ENCODE data around the gene ASF1A. TPM values are rescaled to one million over a fixed set of nuclear protein-coding genes. Genes with fewer than 3 reads are reported as not detected.

ASF1A gene
- total and polyA plus RNA-seq, 3 donors from 2014 or later, result 11.1 to 16.6 (median 13.0) TPM

- no peak for DNase-seq
- Histone ChIP-seq H3K36me3 (ENCODE audit: low read depth, missing control alignments) (no peaks in the 10 kb centered on the region), H3K4me3 (no peak overlapping the region), H3K4me1 (no peaks in the 10 kb centered on the region), H3K27ac (no peak overlapping the region), H3K27me3 (no peaks in the 10 kb centered on the region), H3K9me3 (no peaks in the 10 kb centered on the region)
- WGBS, 2 donors, result 82 to 89% methylated on average over 9 of the region's 9 CpGs
- intact Hi-C loops (cut with DNase I; ENCODE audit: low total_unique reads), result no loop called here
- TF ChIP-seq, protein P1, sequence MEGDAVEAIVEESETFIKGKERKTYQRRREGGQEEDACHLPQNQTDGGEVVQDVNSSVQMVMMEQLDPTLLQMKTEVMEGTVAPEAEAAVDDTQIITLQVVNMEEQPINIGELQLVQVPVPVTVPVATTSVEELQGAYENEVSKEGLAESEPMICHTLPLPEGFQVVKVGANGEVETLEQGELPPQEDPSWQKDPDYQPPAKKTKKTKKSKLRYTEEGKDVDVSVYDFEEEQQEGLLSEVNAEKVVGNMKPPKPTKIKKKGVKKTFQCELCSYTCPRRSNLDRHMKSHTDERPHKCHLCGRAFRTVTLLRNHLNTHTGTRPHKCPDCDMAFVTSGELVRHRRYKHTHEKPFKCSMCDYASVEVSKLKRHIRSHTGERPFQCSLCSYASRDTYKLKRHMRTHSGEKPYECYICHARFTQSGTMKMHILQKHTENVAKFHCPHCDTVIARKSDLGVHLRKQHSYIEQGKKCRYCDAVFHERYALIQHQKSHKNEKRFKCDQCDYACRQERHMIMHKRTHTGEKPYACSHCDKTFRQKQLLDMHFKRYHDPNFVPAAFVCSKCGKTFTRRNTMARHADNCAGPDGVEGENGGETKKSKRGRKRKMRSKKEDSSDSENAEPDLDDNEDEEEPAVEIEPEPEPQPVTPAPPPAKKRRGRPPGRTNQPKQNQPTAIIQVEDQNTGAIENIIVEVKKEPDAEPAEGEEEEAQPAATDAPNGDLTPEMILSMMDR (IDR thresholded peaks at IDR 0.05), result no peak
- no peak for TF ChIP-seq POLR2A (IDR thresholded peaks at IDR 0.05)
Observed at GRCh38 chr6:118881440-118882313, 12.3 kb upstream of the ASF1A start.

GRCh38 chr6:118882314-118882905, 11.5 kb upstream of the ASF1A start:
- intact Hi-C loops (cut with DNase I; ENCODE audit: low total_unique reads), result no loop called here
- DNase-seq, result no peak
- 88 to 91% methylated on average over 4 of the region's 4 CpGs for WGBS, 2 donors
- Histone ChIP-seq H3K36me3 (ENCODE audit: low read depth, missing control alignments) (no peaks in the 10 kb centered on the region), H3K4me1 (no peaks in the 10 kb centered on the region), H3K9me3 (no peaks in the 10 kb centered on the region), H3K27ac (no peak overlapping the region), H3K4me3 (no peak overlapping the region), H3K27me3 (no peaks in the 10 kb centered on the region)
- TF ChIP-seq, protein P1 (IDR thresholded peaks at IDR 0.05), result no peak
- no peak for TF ChIP-seq POLR2A (IDR thresholded peaks at IDR 0.05)

- no peaks in the 10 kb centered on the region for H3K4me1 ChIP-seq
- no peak overlapping the region for H3K27ac ChIP-seq
- H3K27me3 ChIP-seq, result no peaks in the 10 kb centered on the region
- H3K9me3 ChIP-seq, result no peaks in the 10 kb centered on the region
- TF ChIP-seq POLR2A (IDR thresholded peaks at IDR 0.05), result no peak
- TF ChIP-seq, protein P1 (IDR thresholded peaks at IDR 0.05), result no peak
- no peak overlapping the region for H3K4me3 ChIP-seq
- WGBS, 2 donors, result 66 to 80% methylated on average over 6 of the region's 6 CpGs
- no peak for DNase-seq
- H3K36me3 ChIP-seq (ENCODE audit: low read depth, missing control alignments), result no peaks in the 10 kb centered on the region
- intact Hi-C loops (cut with DNase I; ENCODE audit: low total_unique reads), result no loop called here
Observed at GRCh38 chr6:118886641-118887040, 7.3 kb upstream of the ASF1A start.

DNA sequence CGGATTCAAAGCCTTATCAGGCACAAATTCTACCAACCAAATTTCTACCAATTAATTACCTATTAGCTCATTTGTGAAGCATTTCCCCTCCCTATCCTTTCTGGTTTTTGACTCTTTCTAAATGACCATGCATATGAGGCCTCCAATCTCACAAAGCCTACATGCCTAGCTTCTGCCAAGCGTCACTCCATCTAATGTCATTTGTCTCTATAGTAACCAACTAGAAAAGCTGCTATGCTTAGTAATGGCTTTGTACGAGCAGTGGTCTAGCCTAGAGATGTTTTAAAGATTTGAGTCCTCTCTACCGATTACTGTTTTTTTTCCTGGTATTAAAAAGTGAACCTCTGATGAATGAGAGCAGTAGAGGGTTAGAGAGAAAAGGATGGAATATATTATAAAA, 4.8 kb upstream of the ASF1A start:
- DNase-seq, result no peak
- Histone ChIP-seq H3K36me3 (ENCODE audit: low read depth, missing control alignments) (no peaks in the 10 kb centered on the region), H3K27me3 (no peaks in the 10 kb centered on the region), H3K4me1 (peaks cover 9% of the 10 kb centered on the region), H3K4me3 (no peak overlapping the region), H3K9me3 (no peaks in the 10 kb centered on the region), H3K27ac (no peak overlapping the region)
- 89 to 91% methylated on average over 4 of the region's 4 CpGs for WGBS, 2 donors
- intact Hi-C loops (cut with DNase I; ENCODE audit: low total_unique reads), result no loop called here
- TF ChIP-seq, protein P1 (IDR thresholded peaks at IDR 0.05), result no peak
- TF ChIP-seq POLR2A (IDR thresholded peaks at IDR 0.05), result no peak

Measured in testis (tissue), 3 donors.